Measurements from ENCODE around the gene TLE7. TPM values are rescaled to one million over a fixed set of nuclear protein-coding genes. Genes with fewer than 3 reads are reported as not detected.

TLE7 gene
- total and polyA plus RNA-seq, 2 of the 8 experiments (the other 6 are each of a cell fraction or from before 2014, with no cell fraction given): 0.03 TPM; not detected in 1

DNA sequence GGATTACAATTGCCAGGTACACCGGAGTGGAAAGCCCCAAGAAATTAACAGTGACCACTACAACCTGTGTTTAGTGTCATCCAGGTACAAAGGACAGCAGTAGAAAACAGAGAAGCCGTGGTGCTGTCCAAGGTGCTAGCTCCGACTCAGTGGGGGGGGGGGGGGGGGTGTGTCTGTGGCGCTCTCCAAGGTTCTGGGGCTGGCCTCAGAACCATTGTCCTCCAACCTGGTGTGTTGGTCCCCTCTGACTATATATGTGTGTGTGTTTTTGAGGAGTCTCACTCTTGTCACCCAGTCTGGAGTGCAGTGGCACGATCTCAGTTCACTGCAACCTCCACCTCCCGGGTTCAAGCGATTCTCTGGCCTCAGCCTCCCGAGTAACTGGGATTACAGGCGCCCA is 26.0 kb upstream of the TLE7 start (continued):
- no peak for TF ChIP-seq RAD21 (IDR thresholded peaks at IDR 0.05 in 1 of 2, conservative IDR thresholded peaks at IDR 0.05 in 1 of 2; ENCODE audit: low read depth in 2 of 2, low read length in 2 of 2)
- no peak for TF ChIP-seq POLR2AphosphoS5 (IDR thresholded peaks at IDR 0.05; ENCODE audit: low read depth, low read length)
- TF ChIP-seq SP2 (IDR thresholded peaks at IDR 0.05; ENCODE audit: low read length): no peak
- TF ChIP-seq YY1 (IDR thresholded peaks at IDR 0.05; ENCODE audit: low read depth, low read length): no peak
- TF ChIP-seq GTF2F1 (IDR thresholded peaks at IDR 0.05; ENCODE audit: borderline replicate concordance, low read depth, low read length): no peak
- TF ChIP-seq SAP30 (IDR thresholded peaks at IDR 0.05; ENCODE audit: insufficient read depth, insufficient replicate concordance, low read length): peak; percentile 83
- no peak for TF ChIP-seq FOSL1 (IDR thresholded peaks at IDR 0.05; ENCODE audit: insufficient read depth, low read depth, low read length)
- TF ChIP-seq EP300 (IDR thresholded peaks at IDR 0.05; ENCODE audit: borderline replicate concordance in 1 of 2, low read depth in 2 of 2, low read length in 2 of 2): 0 out of 3 replicates have a peak, but pooled peaks of 1 of the 2 experiments have one; percentile 14
- no peak for TF ChIP-seq BRCA1 (IDR thresholded peaks at IDR 0.05; ENCODE audit: low read depth, low read length)
- TF ChIP-seq, protein P1, sequence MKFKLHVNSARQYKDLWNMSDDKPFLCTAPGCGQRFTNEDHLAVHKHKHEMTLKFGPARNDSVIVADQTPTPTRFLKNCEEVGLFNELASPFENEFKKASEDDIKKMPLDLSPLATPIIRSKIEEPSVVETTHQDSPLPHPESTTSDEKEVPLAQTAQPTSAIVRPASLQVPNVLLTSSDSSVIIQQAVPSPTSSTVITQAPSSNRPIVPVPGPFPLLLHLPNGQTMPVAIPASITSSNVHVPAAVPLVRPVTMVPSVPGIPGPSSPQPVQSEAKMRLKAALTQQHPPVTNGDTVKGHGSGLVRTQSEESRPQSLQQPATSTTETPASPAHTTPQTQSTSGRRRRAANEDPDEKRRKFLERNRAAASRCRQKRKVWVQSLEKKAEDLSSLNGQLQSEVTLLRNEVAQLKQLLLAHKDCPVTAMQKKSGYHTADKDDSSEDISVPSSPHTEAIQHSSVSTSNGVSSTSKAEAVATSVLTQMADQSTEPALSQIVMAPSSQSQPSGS (IDR thresholded peaks at IDR 0.05; ENCODE audit: low read length): no peak
- TF ChIP-seq TBP (IDR thresholded peaks at IDR 0.05; ENCODE audit: low read depth, low read length): no peak
- TF ChIP-seq ZNF274 (IDR thresholded peaks at IDR 0.05; ENCODE audit: borderline replicate concordance, extremely low read depth, low read length): no peak
- TF ChIP-seq KDM4A (IDR thresholded peaks at IDR 0.05; ENCODE audit: low read depth, low read length, severe bottlenecking): no peak
- TF ChIP-seq ATF3 (IDR thresholded peaks at IDR 0.05; ENCODE audit: insufficient read depth, low read depth, low read length): no peak
- TF ChIP-seq MAFK (IDR thresholded peaks at IDR 0.05; ENCODE audit: low read depth, low read length): no peak
- TF ChIP-seq ASH2L (IDR thresholded peaks at IDR 0.05; ENCODE audit: low read length): no peak
- TF ChIP-seq SUZ12 (IDR thresholded peaks at IDR 0.05; ENCODE audit: low read length): no peak
- TF ChIP-seq CTBP2 (IDR thresholded peaks at IDR 0.05; ENCODE audit: borderline replicate concordance, insufficient read depth, insufficient read length, low read length): no peak
- TF ChIP-seq SIN3A (conservative IDR thresholded peaks at IDR 0.05 in 1 of 2, IDR thresholded peaks at IDR 0.05 in 1 of 2; ENCODE audit: low read depth in 1 of 2, low read length in 2 of 2): peak; percentile 99
- TF ChIP-seq POLR2A (IDR thresholded peaks at IDR 0.05; ENCODE audit: control extremely low read depth in 1 of 2, low read depth in 2 of 2, low read length in 2 of 2): no peak
